Nephron progenitor cell (in vitro differentiated cells): Measurements from ENCODE around the gene GRK5.
A peak's percentile ranks its signal among the peaks of the same experiment; 100 is the strongest.

ENCODE experiments used
- DNase-seq: peaks from one replicate; pipeline ENCODE4 v3.0.0; 2021
- H3K27ac Mint-ChIP-seq: 2 replicates; pipeline ENCODE4 v1.8.0; 2021; ENCODE audit warnings: mild to moderate bottlenecking, moderate library complexity, mixed read lengths
- H3K27me3 Mint-ChIP-seq: 2 replicates; pipeline ENCODE4 v1.8.0; 2021; ENCODE audit warnings: mild to moderate bottlenecking, low read depth, mixed read lengths; ENCODE audit not compliant: poor library complexity
- H3K36me3 Mint-ChIP-seq: 2 replicates; pipeline ENCODE4 v1.8.0; 2021; ENCODE audit warnings: low read depth, mixed read lengths
- H3K4me1 Mint-ChIP-seq: 2 replicates; pipeline ENCODE4 v1.8.0; 2021; ENCODE audit warnings: mixed read lengths
- H3K4me3 Mint-ChIP-seq: 2 replicates; pipeline ENCODE4 v1.8.0; 2021; ENCODE audit warnings: mild to moderate bottlenecking, moderate library complexity, mixed read lengths
- H3K9me3 Mint-ChIP-seq: 2 replicates; pipeline ENCODE4 v1.8.0; 2021; ENCODE audit warnings: mild to moderate bottlenecking, moderate library complexity, mixed read lengths
- CTCF ChIP-seq: fragments of 200-600 bp; sonication (generic); IDR thresholded peaks from 2 replicates; pipeline ENCODE4 v1.5.0; 2021; ENCODE audit warnings: antibody characterized with exemption

The GRK5 gene

GRCh38 chr10:119245272-119245671 is 37.9 kb downstream of the GRK5 start:
- H3K4me1 Mint-ChIP-seq: peaks cover 80% of the 10 kb centered on the region
- no peak for DNase-seq
- peak overlapping the region; percentile 9 for H3K4me3 Mint-ChIP-seq
- H3K27me3 Mint-ChIP-seq: no peaks in the 10 kb centered on the region
- no peak for TF ChIP-seq CTCF
- H3K36me3 Mint-ChIP-seq: peaks cover 4% of the 10 kb centered on the region
- no peaks in the 10 kb centered on the region for H3K9me3 Mint-ChIP-seq
- H3K27ac Mint-ChIP-seq: no peak overlapping the region

GRCh38 chr10:119246862-119247549 is 39.6 kb downstream of the GRK5 start:
- no peak for DNase-seq
- H3K27me3 Mint-ChIP-seq: no peaks in the 10 kb centered on the region
- H3K27ac Mint-ChIP-seq: peak overlapping the region; percentile 93
- no peaks in the 10 kb centered on the region for H3K9me3 Mint-ChIP-seq
- no peak for TF ChIP-seq CTCF
- no peak overlapping the region for H3K4me3 Mint-ChIP-seq
- H3K36me3 Mint-ChIP-seq: peaks cover 4% of the 10 kb centered on the region
- H3K4me1 Mint-ChIP-seq: peaks cover 80% of the 10 kb centered on the region

DNA sequence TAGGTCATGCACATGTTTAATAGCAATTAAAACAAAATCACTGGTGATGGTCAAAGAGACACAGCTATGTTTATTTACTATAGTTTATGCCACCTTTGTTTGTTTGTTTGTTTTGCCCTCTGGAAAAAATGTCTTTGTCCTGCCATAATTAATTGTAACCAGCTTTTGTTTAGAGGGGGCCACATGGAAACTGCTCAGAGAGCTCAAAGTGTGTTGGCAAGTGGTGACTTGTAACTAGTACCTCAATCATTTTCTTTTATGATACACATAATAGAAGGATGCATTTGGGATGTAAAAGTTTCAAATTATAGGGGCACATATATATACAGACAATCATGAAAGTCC is 40.2 kb downstream of the GRK5 start:
- H3K4me3 Mint-ChIP-seq: peak overlapping the region; percentile 25
- no peak for TF ChIP-seq CTCF
- H3K36me3 Mint-ChIP-seq: peaks cover 4% of the 10 kb centered on the region
- no peak for DNase-seq
- no peaks in the 10 kb centered on the region for H3K9me3 Mint-ChIP-seq
- peak overlapping the region; percentile 93 for H3K27ac Mint-ChIP-seq
- H3K27me3 Mint-ChIP-seq: no peaks in the 10 kb centered on the region
- H3K4me1 Mint-ChIP-seq: peaks cover 80% of the 10 kb centered on the region

GRCh38 chr10:119248184-119248583 is 40.8 kb downstream of the GRK5 start:
- DNase-seq: no peak
- Mint-ChIP-seq H3K4me3 (no peak overlapping the region), H3K36me3 (peaks cover 4% of the 10 kb centered on the region), H3K9me3 (no peaks in the 10 kb centered on the region), H3K27ac (no peak overlapping the region), H3K4me1 (peaks cover 80% of the 10 kb centered on the region), H3K27me3 (no peaks in the 10 kb centered on the region)
- TF ChIP-seq CTCF: no peak

- peaks cover 4% of the 10 kb centered on the region for H3K36me3 Mint-ChIP-seq
- peaks cover 80% of the 10 kb centered on the region for H3K4me1 Mint-ChIP-seq
Observed at GRCh38 chr10:119248681-119249080, 41.3 kb downstream of the GRK5 start.

More at GRCh38 chr10:119248681-119249080, 41.3 kb downstream of the GRK5 start:
- TF ChIP-seq CTCF: no peak
- no peak overlapping the region for H3K27ac Mint-ChIP-seq
- H3K4me3 Mint-ChIP-seq: no peak overlapping the region
- DNase-seq: no peak
- no peaks in the 10 kb centered on the region for H3K9me3 Mint-ChIP-seq
- no peaks in the 10 kb centered on the region for H3K27me3 Mint-ChIP-seq
